HK-2 (cell line): ENCODE results near the gene ATP9B.

Experiments
- DNase-seq: peaks from one replicate; pipeline ENCODE4 v3.0.0-alpha.2; 2018; ENCODE audit not compliant: unreplicated experiment

ATP9B gene

GRCh38 chr18:79427368-79428225 lies 358.4 kb downstream of the ATP9B start:
- DNase-seq, result no peak
